Hematopoietic multipotent progenitor cell treated with erythropoietin and hydrocortisone succinate and interleukin-3 and kit ligand, for 15 days (in vitro differentiated cells): ENCODE measurements around the gene DDX46.
A peak's percentile ranks its signal among the peaks of the same experiment; 100 is the strongest.
"Not testable (repeated sequence)": the region's sequence is repeated elsewhere in the genome, so short reads cannot be mapped to it uniquely, and the experiment has no call there.

Experiments used
- DNase-seq: peaks from one replicate; pipeline ENCODE4 v3.0.0-alpha.2; 2015; ENCODE audit warnings: low spot score

The DDX46 gene

DNA sequence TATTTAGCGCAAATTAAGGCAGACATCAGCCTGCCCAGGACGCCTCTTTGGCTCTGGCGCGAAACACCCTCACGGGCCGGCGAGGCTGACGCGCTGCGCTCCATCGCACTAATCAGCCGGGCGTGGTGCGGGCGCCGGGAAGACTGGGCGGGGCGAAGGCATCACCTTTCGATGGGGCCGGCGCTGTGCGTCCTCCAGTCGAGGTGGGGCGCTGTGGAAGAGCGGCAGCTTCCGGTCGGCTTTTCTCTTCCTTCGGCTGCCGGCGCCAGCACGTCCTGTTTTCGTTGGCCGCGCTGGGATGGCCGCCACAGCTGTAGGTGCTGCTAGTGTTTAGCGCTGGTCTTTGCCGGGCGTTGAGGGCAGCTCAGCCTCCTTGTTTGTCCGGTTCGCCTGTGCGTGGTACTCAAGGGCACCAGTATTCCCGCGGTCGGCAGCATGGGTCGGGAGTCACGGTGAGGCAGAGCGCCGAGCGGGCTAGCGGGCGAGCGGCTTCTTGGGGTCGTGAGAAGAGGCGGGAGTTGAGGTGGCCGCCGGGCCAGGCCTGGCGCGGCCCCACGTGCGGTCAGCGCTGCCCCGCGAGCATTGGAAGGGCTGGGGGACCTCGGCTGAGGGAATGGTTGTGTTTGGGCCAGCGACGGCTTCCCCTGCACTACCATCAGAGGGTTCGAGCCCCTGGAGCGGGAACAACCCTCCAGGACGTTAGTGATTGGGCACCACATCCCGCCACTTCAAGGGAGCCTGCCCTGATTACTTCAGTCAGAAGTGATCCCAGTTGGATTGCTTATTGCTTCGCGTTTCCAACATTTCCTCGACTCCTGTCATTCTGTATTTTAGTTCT is at the start of gene DDX46:
TSS of gene DDX46 (plus strand) at position 276 of the 838 bp plus-strand sequence. CDS start at position 436, 160 bp downstream.
- DNase-seq = peak; percentile 96

- DNase-seq = no peak
Observed at GRCh38 chr5:134714120-134714519, 44.5 kb upstream of the DDX46 start.

DNA sequence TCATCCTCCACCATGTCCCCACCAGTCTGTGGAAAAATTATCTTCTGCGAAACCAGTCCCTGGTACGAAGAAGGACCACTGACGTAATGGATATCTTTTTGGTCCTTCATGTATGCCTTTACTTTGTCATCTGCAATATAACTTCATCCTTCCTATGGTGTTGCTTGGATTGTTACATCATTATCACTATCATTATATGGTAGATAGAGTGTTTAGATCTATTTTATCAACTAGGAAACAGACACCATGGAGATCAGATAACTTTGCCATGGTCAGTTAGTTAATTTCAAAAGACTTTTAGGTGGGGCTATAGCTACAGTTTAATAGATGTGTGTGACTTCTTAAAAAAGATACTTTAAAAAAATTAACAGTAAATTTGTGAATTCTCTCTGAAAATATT is 44.0 kb upstream of the DDX46 start:
- DNase-seq = no peak

DNA sequence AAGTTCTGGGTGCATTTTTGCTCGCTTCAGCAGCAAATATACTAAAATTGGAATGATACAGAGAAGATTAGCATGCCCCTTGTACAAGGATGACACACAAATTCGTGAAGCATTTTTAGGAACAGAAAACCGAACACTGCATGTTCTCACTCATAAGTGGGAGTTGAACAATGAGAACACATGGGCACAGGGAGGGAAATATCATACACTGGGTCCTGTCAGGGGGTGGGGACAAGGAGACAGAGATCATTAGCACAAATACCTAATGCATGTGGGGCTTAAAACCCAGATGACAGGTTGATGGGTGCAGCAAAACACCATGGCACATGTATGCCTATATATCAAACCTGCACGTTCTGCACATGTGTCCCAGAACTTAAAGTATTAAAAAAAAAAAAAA is 43.1 kb upstream of the DDX46 start:
- not testable (repeated sequence) for DNase-seq

DNA sequence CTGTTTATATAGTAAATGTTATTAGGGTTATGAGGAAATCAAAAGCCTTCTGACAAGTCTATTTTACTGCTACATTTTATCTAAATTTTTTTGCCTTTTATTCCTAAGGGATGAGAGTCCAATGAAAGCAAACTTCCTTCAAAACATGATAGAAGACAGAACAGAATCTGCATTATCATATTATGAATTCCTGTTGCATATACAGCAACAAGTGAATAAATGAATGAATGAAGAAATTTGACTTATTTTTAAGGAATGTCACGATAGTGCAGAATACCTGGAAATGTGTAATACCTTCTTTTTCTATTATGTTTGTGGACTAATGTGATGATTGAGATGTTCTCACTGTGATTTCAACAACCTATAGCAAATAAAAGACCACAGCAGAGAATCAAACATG is 33.7 kb upstream of the DDX46 start:
- DNase-seq = no peak

- DNase-seq = no peak
Observed at GRCh38 chr5:134732819-134733218, 25.8 kb upstream of the DDX46 start.

GRCh38 chr5:134735243-134735642 is 23.3 kb upstream of the DDX46 start:
- DNase-seq = no peak

- DNase-seq = no peak
Observed at GRCh38 chr5:134736173-134736812, 22.3 kb upstream of the DDX46 start.

DNA sequence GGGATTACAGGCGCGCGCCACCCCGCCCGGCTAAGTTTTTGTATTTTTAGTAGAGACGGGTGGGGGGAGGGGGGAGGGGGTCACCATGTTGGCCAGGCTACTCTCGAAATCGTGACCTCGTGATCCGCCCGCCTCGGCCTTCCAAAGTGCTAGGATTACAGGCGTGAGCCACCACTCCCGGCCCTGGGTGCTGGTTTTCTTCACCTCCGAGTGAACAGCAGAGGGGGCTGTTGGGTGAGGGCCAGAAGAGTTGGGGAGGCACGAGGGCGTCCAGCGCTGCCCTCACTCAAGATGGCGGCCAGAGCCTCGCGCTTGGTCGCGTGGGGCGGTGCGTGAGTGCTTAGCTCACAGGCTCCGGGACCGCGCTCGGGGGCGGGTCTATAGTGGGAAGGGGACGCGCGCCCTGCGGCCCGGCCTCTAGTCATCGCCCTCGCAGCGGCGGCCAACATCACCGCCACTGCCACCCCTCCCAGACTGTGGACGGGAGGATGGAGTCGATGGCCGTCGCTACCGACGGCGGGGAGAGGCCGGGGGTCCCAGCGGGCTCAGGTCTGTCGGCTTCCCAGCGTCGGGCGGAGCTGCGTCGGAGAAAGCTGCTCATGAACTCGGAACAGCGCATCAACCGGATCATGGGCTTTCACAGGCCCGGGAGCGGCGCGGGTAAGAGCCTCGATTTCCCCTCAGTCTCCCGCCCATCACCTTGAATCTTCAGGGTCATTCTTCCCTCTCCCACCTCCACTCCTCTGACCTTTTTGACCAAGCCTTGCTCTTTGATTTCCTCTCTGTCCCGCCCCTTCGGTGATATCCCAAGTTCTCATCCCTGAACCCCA is 20.2 kb upstream of the DDX46 start, which contains the start of gene CAMLG:
TSS of gene CAMLG (plus strand) at position 416 of the 830 bp plus-strand sequence. CDS start at position 489, 73 bp downstream.
- DNase-seq = peak; percentile 96

GRCh38 chr5:134738963-134739661 is 19.5 kb upstream of the DDX46 start:
- peak; percentile 61 for DNase-seq

- no peak for DNase-seq
Observed at GRCh38 chr5:134741052-134741451, 17.5 kb upstream of the DDX46 start.

DNA sequence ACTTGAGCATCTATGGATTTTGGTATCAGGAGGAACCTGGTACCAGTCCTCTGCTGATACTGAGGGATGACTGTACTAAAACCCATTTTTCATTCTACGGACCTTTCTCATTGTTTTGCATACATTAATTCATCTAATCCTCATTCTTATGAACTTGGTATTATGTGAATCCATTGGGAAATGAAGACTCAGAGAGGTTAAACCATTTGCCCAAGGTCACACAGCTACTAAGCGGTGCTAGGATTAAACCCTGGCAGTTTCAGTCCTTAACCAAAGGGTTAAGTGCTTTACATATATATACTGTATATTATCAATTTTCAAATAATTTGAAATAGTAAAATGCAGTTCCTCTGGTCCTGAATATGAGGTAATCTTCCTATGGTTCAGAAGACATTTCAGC is 16.4 kb upstream of the DDX46 start:
- DNase-seq = no peak

- no peak for DNase-seq
Observed at GRCh38 chr5:134749415-134749814, 9.2 kb upstream of the DDX46 start.

DNA sequence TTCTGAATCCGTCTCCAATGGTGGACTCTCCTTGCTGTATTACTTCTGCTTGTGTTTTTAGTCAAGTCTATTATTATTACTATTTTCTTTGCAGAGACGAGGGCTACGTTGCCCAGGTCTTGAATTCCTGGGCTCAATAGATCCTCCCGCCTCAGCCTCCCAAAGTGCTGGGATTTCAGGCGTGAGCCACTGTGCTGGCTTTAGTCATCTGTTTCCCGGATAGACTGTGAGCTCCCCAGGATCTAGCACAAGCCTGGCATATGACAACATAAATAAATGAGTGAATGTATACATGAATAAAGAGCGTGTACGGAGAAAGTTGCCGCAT is 439 bp upstream of the DDX46 start:
- no peak for DNase-seq

DNA sequence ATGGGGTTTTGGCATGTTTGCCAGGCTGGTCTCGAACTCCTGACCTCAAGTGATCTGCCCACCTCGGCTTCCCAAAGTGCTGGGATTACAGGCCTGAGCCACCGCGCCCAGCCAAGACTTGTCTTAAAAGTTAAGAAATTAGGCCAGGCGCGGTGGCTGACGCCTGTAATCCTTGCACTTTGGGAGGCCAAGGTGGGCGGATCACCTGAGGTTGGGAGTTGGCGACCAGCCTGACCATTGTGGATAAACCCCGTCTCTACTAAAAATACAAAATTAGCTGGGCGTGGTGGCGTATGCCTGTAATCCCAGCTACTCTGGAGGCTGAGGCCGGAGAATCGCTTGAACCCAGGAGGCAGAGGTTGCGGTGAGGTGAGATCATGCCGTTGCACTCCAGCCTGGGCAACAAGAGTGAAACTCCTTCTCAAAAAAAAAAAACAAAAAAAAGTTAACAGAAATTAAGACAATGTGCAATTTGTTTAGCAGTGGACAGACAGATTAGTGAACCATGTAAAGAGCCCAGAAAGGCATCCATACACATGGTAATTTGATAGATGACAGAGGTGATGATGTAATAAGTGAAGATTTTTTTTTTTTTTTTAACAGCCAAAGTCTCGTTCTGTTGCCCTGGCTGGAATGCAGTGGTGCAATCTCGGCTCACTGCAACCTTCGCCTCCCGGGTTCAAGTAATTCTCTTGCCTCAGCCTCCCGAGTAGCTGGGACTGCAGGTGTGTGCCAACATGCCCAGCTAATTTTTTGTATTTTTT is 9.1 kb downstream of the DDX46 start:
- not testable (repeated sequence) for DNase-seq

DNA sequence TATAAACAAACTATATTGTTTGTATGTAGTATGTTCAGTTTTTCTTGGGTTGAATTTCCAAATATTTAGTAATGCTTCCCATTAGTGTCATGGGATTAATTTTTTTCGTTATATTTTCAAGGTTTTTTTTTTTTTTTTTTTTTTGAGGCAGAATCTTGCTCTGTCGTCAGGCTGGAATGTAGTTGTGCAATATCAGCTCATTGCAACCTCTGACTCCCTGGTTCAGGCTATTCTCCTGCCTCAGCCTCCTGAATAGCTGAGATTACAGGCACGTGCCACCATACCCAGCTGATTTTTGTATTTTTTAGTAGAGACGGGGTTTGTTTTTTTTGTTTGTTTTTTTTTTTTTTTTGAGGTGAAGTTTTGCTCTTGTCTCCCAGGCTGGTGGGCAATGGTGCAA is 10.6 kb downstream of the DDX46 start:
- DNase-seq = no peak

DNA sequence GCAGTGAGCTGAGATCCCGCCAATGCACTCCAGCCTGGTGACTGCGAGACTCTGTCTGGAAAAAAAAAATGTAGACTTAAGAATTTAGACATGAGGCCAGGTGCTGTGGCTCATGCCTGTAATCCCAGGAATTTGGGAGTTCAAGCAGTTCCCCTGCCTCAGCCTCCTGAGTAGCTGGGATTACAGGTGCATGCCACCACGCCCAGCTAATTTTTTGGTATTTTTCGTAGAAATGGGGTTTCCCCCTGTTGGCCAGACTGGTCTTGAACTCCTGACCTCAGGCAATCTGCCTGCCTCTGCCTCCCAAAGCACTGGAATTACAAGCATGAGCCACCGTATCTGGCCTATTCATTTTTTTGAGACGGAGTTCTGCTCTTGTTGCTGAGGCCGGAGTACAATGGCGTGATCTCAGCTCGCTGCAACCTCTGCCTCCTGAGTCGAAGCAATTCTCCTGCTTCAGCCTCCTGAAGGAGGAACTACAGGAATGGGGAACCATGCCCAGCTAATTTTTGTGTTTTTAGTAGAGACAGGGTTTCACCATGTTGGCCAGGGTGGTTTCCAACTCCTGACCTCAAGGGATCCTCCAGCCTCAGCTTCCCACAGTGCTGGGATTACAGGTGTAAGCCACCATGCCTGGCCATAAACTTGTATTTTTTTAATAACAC is 14.0 kb downstream of the DDX46 start:
- DNase-seq = no peak

- no peak for DNase-seq
Observed at GRCh38 chr5:134777366-134777765, 18.8 kb downstream of the DDX46 start.

- peak; percentile 33 for DNase-seq
Observed at GRCh38 chr5:134784241-134784920, 25.8 kb downstream of the DDX46 start.
